Esophagus (tissue), 2 donors: ENCODE measurements around the gene CDYL2. TPM values are rescaled to one million over a fixed set of nuclear protein-coding genes. Genes with fewer than 3 reads are reported as not detected.

ENCODE experiments used
- H3K27ac ChIP-seq, 2 donors: one replicate each; pipeline ENCODE4 v1.5.1; 2013; ENCODE audit warnings: low read depth in 2 of 2, mild to moderate bottlenecking in 2 of 2, inconsistent platforms in 1 of 2, low read length in 1 of 2, moderate library complexity in 1 of 2
- H3K27me3 ChIP-seq, 2 donors: one replicate each; pipeline ENCODE4 v1.6.1; 2013; ENCODE audit warnings: low read length in 2 of 2, control low read depth in 1 of 2, mild to moderate bottlenecking in 1 of 2; ENCODE audit not compliant: insufficient read depth in 2 of 2, control insufficient read depth in 1 of 2
- H3K36me3 ChIP-seq, 2 donors: one replicate each; pipeline ENCODE4 v1.6.1; 2013; ENCODE audit warnings: low read length in 1 of 2; ENCODE audit not compliant: control insufficient read depth in 2 of 2, insufficient read depth in 2 of 2
- H3K4me1 ChIP-seq, 2 donors: one replicate each; pipeline ENCODE4 v1.6.1; 2013; ENCODE audit warnings: low read length in 1 of 2; ENCODE audit not compliant: control insufficient read depth in 2 of 2, insufficient read depth in 2 of 2
- H3K4me3 ChIP-seq, 2 donors: one replicate each; pipeline ENCODE4 v1.5.1; 2013; ENCODE audit warnings: low read length in 2 of 2, mild to moderate bottlenecking in 2 of 2, low read depth in 1 of 2, moderate library complexity in 1 of 2
- H3K9me3 ChIP-seq, 2 donors: one replicate each; pipeline ENCODE4 v1.6.1; 2013; ENCODE audit warnings: mild to moderate bottlenecking in 2 of 2, low read depth in 1 of 2, low read length in 1 of 2, moderate library complexity in 1 of 2; ENCODE audit not compliant: control insufficient read depth in 2 of 2, insufficient read depth in 1 of 2
- WGBS, 2 donors: extraction: QIAGEN DNeasy Blood & Tissue Kit; methylation state at CpG; one replicate each; pipeline ENCODE4 v1.1.7; 2013; 5-methylcytosine and 5-hydroxymethylcytosine counted together
- polyA plus RNA-seq, 2 donors: library from polyadenylated mRNA; stranded (reverse); fragments of 200-250 nt; gene quantifications; one replicate each; pipeline ENCODE4 v1.2.3, GENCODE V29; 2013
- donor health status: healthy with polysubstance abuse.
- donor health status: Bipolar disorder and iron deficiency.

Gene CDYL2
- polyA plus RNA-seq, 2 donors, result 0.39 to 0.65 TPM

DNA sequence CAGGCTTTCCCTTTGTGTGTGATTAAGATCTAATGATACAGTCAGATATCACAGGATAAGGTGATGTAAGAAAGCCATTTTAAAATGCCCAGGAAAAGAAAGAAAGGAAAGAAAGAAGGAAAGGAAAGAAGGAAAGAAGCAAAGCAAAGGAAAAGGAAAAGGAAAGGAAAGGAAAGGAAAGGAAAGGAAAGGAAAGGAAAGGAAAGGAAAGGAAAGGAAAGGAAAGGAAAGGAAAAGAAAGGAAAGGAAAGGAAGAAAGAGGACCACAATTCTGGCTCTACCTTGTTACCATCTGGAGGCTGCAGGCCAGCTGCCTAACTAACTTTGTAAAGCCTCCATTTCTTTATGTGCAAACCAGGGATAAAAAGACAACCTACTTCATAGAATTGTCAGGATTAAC lies 132.0 kb downstream of the CDYL2 start:
- H3K9me3 ChIP-seq, result no peaks in the 10 kb centered on the region
- H3K27ac ChIP-seq, result no peak overlapping the region
- H3K36me3 ChIP-seq, result no peaks in the 10 kb centered on the region
- no peak overlapping the region for H3K4me3 ChIP-seq
- H3K4me1 ChIP-seq, result no peaks in the 10 kb centered on the region
- no peaks in the 10 kb centered on the region for H3K27me3 ChIP-seq

DNA sequence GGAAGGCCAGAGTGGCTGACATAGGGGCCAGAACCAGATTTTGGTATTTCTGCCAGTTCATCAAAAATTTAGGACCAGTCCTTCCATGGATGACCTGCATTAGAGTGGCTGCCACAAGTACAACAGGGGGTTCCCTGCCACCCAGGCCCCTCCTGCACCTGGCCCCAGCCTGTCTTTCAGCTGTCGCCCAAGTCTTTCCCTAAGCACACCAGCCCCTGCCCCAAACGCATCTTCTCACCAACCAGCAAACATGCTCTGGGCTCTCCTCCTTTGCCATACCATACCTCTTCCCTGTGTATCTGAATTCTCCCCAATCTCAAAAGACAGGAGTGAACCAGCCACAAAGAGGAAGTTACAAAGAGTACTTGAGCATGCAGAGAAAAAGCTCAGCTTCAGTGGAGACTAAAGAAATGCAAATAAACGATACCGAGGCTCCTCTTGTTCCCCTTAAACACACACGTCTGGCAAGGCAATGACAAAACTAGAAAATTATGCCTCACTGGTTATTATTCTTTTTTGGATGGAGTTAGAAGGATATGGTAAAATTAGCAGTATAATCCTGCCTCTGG lies 133.0 kb downstream of the CDYL2 start:
- Histone ChIP-seq H3K27ac (no peak overlapping the region), H3K9me3 (no peaks in the 10 kb centered on the region), H3K4me3 (no peak overlapping the region), H3K36me3 (no peaks in the 10 kb centered on the region), H3K27me3 (no peaks in the 10 kb centered on the region), H3K4me1 (peaks cover 0 to 3% of the 10 kb centered on the region in 2 donors)
- 56 to 73% methylated on average over 5 of the region's 5 CpGs for WGBS, 2 donors

DNA sequence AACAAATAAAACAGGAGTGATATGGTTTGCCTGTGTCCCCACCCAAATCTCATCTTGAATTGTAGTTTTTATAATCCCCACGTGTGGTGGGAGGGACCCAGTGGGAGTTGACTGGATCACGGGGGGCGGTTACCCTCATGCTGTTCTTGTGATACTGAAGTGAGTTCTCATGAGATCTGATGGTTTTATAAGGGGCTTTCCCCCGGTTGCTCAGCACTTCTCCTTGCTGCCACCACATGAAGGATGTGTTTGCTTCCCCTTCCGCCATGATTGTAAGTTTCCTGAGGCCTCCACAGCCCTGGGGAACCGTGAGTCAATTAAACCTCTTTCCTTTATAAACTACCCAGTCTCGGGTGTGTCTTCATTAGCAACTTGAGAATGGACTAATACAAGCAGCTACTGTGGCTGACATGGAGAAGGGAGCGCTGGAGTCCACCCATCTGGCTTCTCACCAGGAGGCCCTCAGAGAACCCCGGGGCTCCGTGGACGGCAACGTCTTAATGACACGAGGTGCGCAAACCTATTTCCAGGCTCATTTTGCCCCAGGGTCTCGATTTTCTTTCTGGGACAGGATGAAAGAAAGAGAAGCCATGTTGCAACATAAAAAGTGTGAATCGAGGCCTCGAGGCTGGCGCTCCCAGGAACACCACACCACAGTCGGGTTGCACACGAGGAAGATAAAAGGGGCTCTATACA lies 134.1 kb downstream of the CDYL2 start:
- Histone ChIP-seq H3K36me3 (no peaks in the 10 kb centered on the region), H3K9me3 (no peaks in the 10 kb centered on the region), H3K27ac (no peak overlapping the region), H3K27me3 (no peaks in the 10 kb centered on the region), H3K4me3 (no peak overlapping the region), H3K4me1 (peaks cover 0 to 3% of the 10 kb centered on the region in 2 donors)
- 85 to 87% methylated on average over 20 of the region's 20 CpGs for WGBS, 2 donors

DNA sequence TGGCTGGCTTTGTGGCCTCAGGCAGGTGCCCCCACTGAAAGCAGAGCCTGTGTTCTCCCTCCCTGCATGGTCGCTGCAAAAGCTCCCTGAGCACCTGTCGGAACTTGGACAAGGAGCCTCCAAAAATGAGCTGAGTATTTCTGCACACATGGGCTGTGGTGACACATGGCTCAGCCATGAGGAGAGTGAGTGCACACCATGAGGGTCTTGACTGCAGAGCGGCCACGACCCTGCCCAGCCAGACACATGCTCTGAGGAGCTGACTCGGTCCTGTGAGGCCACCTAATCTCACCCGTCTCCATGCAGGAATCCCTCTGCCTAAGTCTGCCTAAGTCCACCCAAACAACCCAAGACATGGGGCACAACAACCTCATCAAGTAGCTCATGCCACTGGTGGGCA lies 134.7 kb downstream of the CDYL2 start:
- 94 to 96% methylated on average over 6 of the region's 6 CpGs for WGBS, 2 donors

DNA sequence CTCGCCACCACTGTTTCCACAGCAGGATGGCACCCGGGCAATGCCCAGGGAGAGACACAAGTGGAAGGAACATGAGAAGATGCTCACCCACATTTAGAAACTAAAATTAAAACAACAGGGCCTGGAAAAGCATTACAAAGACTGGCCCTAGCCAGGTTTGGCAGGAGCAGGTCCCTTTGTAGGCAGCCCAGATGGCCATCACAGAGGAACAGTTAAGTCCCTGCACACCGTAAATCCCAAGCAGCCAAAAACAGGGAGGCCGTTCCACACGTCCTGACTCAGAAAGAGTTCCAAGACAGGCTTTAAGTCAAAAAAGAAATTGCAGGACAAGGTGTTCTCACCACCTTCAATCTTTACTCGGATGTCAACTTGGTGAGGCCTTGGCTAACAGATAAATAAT lies 136.5 kb downstream of the CDYL2 start:
- Histone ChIP-seq H3K9me3 (no peaks in the 10 kb centered on the region), H3K27ac (no peak overlapping the region), H3K36me3 (no peaks in the 10 kb centered on the region), H3K27me3 (no peaks in the 10 kb centered on the region), H3K4me1 (peaks cover 0 to 3% of the 10 kb centered on the region in 2 donors), H3K4me3 (no peak overlapping the region)
- WGBS, 2 donors, result 91 to 95% methylated on average over 6 of the region's 6 CpGs

More for the DNA sequence above, 134.7 kb downstream of the CDYL2 start:
- H3K4me1 ChIP-seq, result peaks cover 0 to 3% of the 10 kb centered on the region in 2 donors
- no peaks in the 10 kb centered on the region for H3K36me3 ChIP-seq
- H3K27ac ChIP-seq, result no peak overlapping the region
- no peak overlapping the region for H3K4me3 ChIP-seq
- no peaks in the 10 kb centered on the region for H3K27me3 ChIP-seq
- H3K9me3 ChIP-seq, result no peaks in the 10 kb centered on the region

DNA sequence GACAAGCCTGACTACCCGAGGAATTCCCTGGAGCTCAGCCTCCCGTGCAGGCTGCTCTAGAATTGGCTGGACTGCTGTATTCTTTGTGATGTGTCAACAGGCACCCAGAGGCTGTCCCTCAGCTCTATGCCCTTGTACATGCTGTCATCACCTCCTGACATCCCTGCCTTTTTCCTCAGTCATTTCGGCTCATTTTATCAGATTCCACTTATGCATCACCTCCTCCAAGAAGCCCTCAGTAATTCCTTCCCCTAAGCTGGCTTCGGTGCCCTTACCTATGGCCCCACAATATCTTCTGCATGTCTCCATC lies 137.2 kb downstream of the CDYL2 start:
- H3K36me3 ChIP-seq, result no peaks in the 10 kb centered on the region
- peaks cover 0 to 3% of the 10 kb centered on the region in 2 donors for H3K4me1 ChIP-seq
- H3K4me3 ChIP-seq, result no peak overlapping the region
- H3K27me3 ChIP-seq, result no peaks in the 10 kb centered on the region
- 79 to 95% methylated on average over 4 of the region's 4 CpGs for WGBS, 2 donors
- no peaks in the 10 kb centered on the region for H3K9me3 ChIP-seq
- no peak overlapping the region for H3K27ac ChIP-seq

DNA sequence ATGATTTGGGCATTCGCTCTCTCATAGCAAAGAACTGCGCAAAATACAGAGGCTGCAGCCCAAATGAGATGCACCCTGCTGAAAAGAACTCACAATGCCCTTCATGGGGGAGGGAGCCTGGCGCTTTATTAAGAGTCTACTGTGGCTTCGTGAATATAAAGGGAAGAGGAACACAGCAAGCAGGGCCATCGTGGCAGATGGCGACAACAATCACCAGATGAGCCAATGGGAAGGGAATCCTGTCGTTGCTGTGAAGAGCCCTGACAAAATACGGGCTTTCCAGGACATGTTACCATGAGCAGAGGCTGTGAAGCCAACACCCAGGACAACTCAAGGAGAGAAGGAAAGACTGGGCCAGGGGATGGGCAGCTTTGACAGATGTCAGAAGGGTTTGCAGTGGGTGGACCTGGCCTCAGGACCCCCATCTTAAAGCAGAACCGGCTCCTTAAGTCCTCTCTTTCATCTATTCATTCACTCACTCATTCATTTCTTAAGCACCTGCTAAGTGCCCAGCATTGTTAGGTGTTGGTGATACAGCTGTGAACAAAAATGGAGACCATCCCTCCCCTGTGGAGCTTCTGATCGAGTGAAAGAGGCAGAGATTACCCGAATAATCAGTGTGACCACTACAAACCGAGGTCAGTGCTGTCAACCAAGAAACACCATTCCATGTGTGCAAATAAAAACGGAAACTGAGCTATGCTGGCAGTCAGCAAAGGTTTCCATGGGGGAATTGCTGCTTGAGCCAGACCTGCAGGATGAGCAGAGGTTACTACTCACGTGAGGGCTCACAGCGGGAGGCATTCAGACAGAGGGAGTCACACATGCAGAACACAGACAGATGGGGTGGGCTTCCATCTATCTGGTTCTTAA lies 137.8 kb downstream of the CDYL2 start:
- 77 to 79% methylated on average over 15 of the region's 15 CpGs for WGBS, 2 donors
- Histone ChIP-seq H3K27ac (no peak overlapping the region), H3K4me3 (no peak overlapping the region), H3K27me3 (no peaks in the 10 kb centered on the region), H3K4me1 (peaks cover 0 to 3% of the 10 kb centered on the region in 2 donors), H3K9me3 (no peaks in the 10 kb centered on the region), H3K36me3 (no peaks in the 10 kb centered on the region)

DNA sequence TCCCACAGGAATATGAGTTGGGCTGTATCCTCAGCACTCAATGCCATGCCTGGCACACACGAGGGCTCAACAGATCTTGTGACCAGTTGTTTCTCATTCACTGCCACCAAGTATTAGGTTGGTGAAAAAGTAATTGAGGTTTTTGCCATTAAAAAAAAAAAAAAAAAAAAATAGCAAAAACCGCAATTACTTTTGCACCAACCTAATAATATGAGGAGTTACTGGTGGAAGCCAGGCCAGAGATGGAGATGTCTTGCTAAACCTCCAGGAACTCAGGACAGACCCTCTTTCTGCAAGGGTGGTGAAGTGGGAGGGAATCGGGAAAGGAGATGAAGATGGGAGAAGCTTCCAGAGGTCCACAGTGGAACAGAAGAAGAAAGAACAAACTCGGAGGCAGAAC lies 139.0 kb downstream of the CDYL2 start:
- Histone ChIP-seq H3K27me3 (no peaks in the 10 kb centered on the region), H3K27ac (no peak overlapping the region), H3K4me3 (no peak overlapping the region), H3K9me3 (no peaks in the 10 kb centered on the region), H3K4me1 (peaks cover 0 to 3% of the 10 kb centered on the region in 2 donors), H3K36me3 (no peaks in the 10 kb centered on the region)
- WGBS, 2 donors, result 93 to 96% methylated on average over 4 of the region's 4 CpGs

DNA sequence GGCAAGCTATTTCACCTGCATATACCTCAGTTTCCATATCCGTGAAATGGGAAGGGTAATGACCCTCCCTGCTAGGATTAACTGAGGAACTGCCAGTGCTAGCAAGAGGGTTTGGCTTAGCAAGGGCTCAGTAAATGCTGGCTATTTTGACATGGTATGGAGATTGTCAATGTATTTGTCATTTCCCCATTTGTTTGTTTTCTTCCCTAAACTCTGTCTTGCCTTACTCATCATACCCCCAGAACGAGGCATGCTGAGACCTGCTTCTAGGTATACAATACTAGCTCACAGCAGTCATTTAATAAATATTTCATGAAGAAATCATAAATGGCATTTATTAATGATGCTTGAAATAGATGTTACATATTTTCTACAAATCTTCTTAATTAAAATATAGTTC lies 139.6 kb downstream of the CDYL2 start:
- H3K27ac ChIP-seq, result no peak overlapping the region
- 60 to 72% methylated on average over 2 of the region's 2 CpGs for WGBS, 2 donors
- H3K27me3 ChIP-seq, result no peaks in the 10 kb centered on the region
- H3K9me3 ChIP-seq, result no peaks in the 10 kb centered on the region
- H3K36me3 ChIP-seq, result no peaks in the 10 kb centered on the region
- H3K4me1 ChIP-seq, result peaks cover 0 to 3% of the 10 kb centered on the region in 2 donors
- no peak overlapping the region for H3K4me3 ChIP-seq
